Astrocyte of the spinal cord (primary cell): ENCODE data around the gene ATP6V0D1.

Source experiments
- DNase-seq: peaks from one replicate; pipeline ENCODE4 v3.0.0; 2011; ENCODE audit warnings: low read depth, low spot score
- H3K4me3 ChIP-seq: 2 replicates; pipeline ENCODE4 v1.5.1; 2011; ENCODE audit warnings: low read depth, mild to moderate bottlenecking, low read length, moderate library complexity
- CTCF ChIP-seq: IDR thresholded peaks from 2 replicates; pipeline ENCODE4 v1.5.1; 2012; ENCODE audit warnings: low read depth, mild to moderate bottlenecking, low read length, inconsistent platforms
- in situ Hi-C: cut with HindIII; loops from 2 replicates; pipeline ENCODE4 v1.10.0; 2017; ENCODE audit warnings: low sequenced_read_pairs

Gene ATP6V0D1

GRCh38 chr16:67397812-67398545 lies 83.0 kb downstream of the ATP6V0D1 start:
- TF ChIP-seq CTCF = no peak
- DNase-seq = no peak
- no peak overlapping the region for H3K4me3 ChIP-seq
- in situ Hi-C loops = no loop called here

- no peak for TF ChIP-seq CTCF
- H3K4me3 ChIP-seq = no peak overlapping the region
- in situ Hi-C loops = no loop called here
- DNase-seq = no peak
Measured at GRCh38 chr16:67397036-67397801, 83.7 kb downstream of the ATP6V0D1 start.

GRCh38 chr16:67396159-67397035 lies 84.6 kb downstream of the ATP6V0D1 start:
- H3K4me3 ChIP-seq = no peak overlapping the region

GRCh38 chr16:67395458-67396158 lies 85.3 kb downstream of the ATP6V0D1 start:
- no peak for DNase-seq
- TF ChIP-seq CTCF = no peak
- in situ Hi-C loops = no loop called here
- H3K4me3 ChIP-seq = no peak overlapping the region

More at GRCh38 chr16:67396159-67397035, 84.6 kb downstream of the ATP6V0D1 start:
- TF ChIP-seq CTCF = no peak
- in situ Hi-C loops = no loop called here
- peak; percentile 78 for DNase-seq

- in situ Hi-C loops = no loop called here
- TF ChIP-seq CTCF = no peak
- DNase-seq = no peak
- no peak overlapping the region for H3K4me3 ChIP-seq
Measured at GRCh38 chr16:67395105-67395457, 85.9 kb downstream of the ATP6V0D1 start.
